Measurements from ENCODE around the gene FRAT2. TPM values are rescaled to one million over a fixed set of nuclear protein-coding genes. Genes with fewer than 3 reads are reported as not detected.
A peak's percentile ranks its signal among the peaks of the same experiment; 100 is the strongest.

FRAT2 gene
- total and polyA plus RNA-seq, 2 of the 4 experiments (the other 2 are of a cell fraction) = 2.0 to 2.5 TPM

DNA sequence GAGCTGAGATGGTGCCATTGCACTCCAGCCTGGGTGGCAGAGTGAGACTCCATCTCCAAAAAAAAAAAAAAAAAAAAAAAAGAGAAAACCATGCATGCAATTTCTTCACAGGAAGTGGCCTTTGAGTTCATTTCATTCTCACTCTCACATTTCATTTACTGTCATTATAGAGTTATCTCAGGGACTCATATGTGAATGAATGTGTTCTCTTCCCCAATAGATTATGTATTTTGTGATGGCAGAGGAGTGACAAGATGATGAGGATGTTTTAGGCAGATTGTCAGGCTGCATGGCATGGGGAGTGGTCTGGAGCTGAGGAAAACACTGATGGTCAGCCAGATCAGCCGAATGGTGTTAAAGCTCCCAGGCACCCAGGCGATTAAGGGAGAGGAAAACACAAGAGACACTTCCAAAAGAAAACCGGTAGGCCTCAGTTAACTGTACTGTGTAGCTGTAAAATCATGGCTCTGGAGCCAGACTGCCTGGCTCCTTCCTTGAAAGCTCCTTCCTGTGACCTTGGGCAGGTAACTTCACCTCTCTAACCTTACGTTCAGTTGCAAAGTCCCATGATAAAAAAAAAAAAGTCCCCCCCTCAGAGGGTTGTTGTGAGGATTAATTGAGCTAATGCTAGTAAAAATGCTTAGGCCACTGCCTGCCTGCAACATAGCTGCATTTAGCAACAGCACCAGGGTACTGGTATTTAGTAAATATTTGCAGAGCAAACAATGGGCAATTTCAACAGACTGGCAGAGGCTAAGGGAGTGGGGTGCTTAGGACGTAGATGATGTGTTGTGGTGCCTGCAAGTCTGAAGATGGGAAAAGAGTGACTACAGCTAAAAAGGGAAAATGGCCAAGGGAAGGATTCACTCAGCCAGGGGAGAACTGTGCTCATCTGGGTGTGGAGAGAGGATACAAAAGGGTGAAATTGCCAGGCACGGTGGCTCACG lies 6.9 kb downstream of the FRAT2 start:
- no TSS peak for BruUV-seq (replicated peaks)
- intact Hi-C loops (cut with micrococcal nuclease) (no loop called here), dilution Hi-C loops (cut with HindIII; ENCODE audit: low sequenced_read_pairs, unreplicated experiment) (no loop called here), in situ Hi-C loops (cut with MboI; ENCODE audit: low sequenced_read_pairs) (no loop called here)
- DNase-seq = no peak
- H3K36me3 ChIP-seq (ENCODE audit: control insufficient read depth, insufficient read depth, low read length) = no peaks in the 10 kb centered on the region
- no peak overlapping the region for H2BK120ac ChIP-seq (ENCODE audit: low read depth, low read length)
- no peak overlapping the region; the same call in 1 of the 2 replicates for H3K9ac ChIP-seq (ENCODE audit: low read depth, low read length)
- H3K9me1 ChIP-seq (ENCODE audit: insufficient read depth, low read length) = no peaks in the 10 kb centered on the region; the same call in 1 of the 2 replicates
- CTCF ChIA-PET = no interaction called here
- POLR2A ChIA-PET (ENCODE audit: unreplicated experiment) = no interaction called here
- H3K18ac ChIP-seq (ENCODE audit: low read depth, low read length) = no peak overlapping the region
- peaks cover 12 to 27% of the 10 kb centered on the region in 2 experiments for H3K79me1 ChIP-seq (ENCODE audit: low read depth in 1 of 2, low read length in 2 of 2)
- no peak overlapping the region for H2AK9ac ChIP-seq (replicated peaks; ENCODE audit: low read depth, low read length, poor library complexity)
- H3K4me2 ChIP-seq (ENCODE audit: low read depth, low read length) = no peak overlapping the region
- no peaks in the 10 kb centered on the region for H4K20me1 ChIP-seq (ENCODE audit: insufficient read depth, low read length)
- no peak overlapping the region; the same call in 1 of the 2 replicates for H3K23ac ChIP-seq (ENCODE audit: low read depth, low read length)
- no peaks in the 10 kb centered on the region for H3K27me3 ChIP-seq (ENCODE audit: control insufficient read depth, insufficient read depth, low read length)
- H3K9me3 ChIP-seq (ENCODE audit: control insufficient read depth, insufficient read depth, low read length) = no peaks in the 10 kb centered on the region
- H3K56ac ChIP-seq (ENCODE audit: extremely low read depth, insufficient read depth, low read length) = no peak overlapping the region
- H3K4me1 ChIP-seq (ENCODE audit: control insufficient read depth, insufficient read depth, low read length) = peaks cover 13% of the 10 kb centered on the region
- no peak overlapping the region for H2AK5ac ChIP-seq (ENCODE audit: low read depth, low read length)
- no peak overlapping the region for H3K14ac ChIP-seq (replicated peaks; ENCODE audit: low read depth, low read length)
- no peak for ATAC-seq (ENCODE audit: low read depth)
- H2BK20ac ChIP-seq (ENCODE audit: low read depth, low read length) = no peak overlapping the region
- no peak overlapping the region for H4K91ac ChIP-seq (ENCODE audit: insufficient read depth, low read depth, low read length)
- H2BK15ac ChIP-seq (ENCODE audit: low read depth, low read length) = no peak overlapping the region
- WGBS, 2 experiments (ENCODE audit: extremely low coverage in 2 of 2, insufficient read length in 1 of 2) = 79% methylated on average over 4 of the region's 7 CpGs; no CpG with 5 or more reads in 1 of the 2 experiments
- peak overlapping the region; percentile 44 for H2AFZ ChIP-seq (replicated peaks; ENCODE audit: low read length, poor library complexity)
- no peak for TF ChIP-seq RFX5 (IDR thresholded peaks at IDR 0.05; ENCODE audit: low read depth, low read length)
- TF ChIP-seq MAFK (IDR thresholded peaks at IDR 0.05; ENCODE audit: low read depth, low read length) = no peak
- TF ChIP-seq POLR2A (IDR thresholded peaks at IDR 0.05; ENCODE audit: low read depth, low read length) = no peak
- no peak for TF ChIP-seq BHLHE40 (IDR thresholded peaks at IDR 0.05; ENCODE audit: low read depth, low read length)
- no peak for TF ChIP-seq NFE2L2 (IDR thresholded peaks at IDR 0.05; ENCODE audit: low read depth, low read length)
- TF ChIP-seq MXI1 (IDR thresholded peaks at IDR 0.05; ENCODE audit: borderline replicate concordance, low read depth, low read length) = no peak
- no peak for TF ChIP-seq CHD1 (IDR thresholded peaks at IDR 0.05; ENCODE audit: low read depth, low read length)
- no peak for TF ChIP-seq SMC3 (IDR thresholded peaks at IDR 0.05; ENCODE audit: low read depth, low read length)
- no peak for TF ChIP-seq CEBPB (IDR thresholded peaks at IDR 0.05; ENCODE audit: low read depth, low read length)
- TF ChIP-seq, protein P1, sequence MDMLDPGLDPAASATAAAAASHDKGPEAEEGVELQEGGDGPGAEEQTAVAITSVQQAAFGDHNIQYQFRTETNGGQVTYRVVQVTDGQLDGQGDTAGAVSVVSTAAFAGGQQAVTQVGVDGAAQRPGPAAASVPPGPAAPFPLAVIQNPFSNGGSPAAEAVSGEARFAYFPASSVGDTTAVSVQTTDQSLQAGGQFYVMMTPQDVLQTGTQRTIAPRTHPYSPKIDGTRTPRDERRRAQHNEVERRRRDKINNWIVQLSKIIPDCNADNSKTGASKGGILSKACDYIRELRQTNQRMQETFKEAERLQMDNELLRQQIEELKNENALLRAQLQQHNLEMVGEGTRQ (IDR thresholded peaks at IDR 0.05; ENCODE audit: low read depth, low read length) = no peak
- no peak overlapping the region for H3K4me3 ChIP-seq (ENCODE audit: insufficient read depth, low read depth, low read length)
- H4K8ac ChIP-seq (ENCODE audit: low read depth in 2 of 2, low read length in 2 of 2) = no peak overlapping the region
- no peak overlapping the region for H4K5ac ChIP-seq (ENCODE audit: low read depth, low read length)
- H3K4ac ChIP-seq (ENCODE audit: low read depth, low read length) = no peak overlapping the region
- no peak overlapping the region for H3K27ac ChIP-seq (ENCODE audit: insufficient read depth, low read length)
- no peak overlapping the region for H2BK5ac ChIP-seq (ENCODE audit: low read depth, low read length, poor library complexity, severe bottlenecking)
